Fibroblast of lung (primary cell): ENCODE measurements around the gene DNER. TPM values are rescaled to one million over a fixed set of nuclear protein-coding genes. Genes with fewer than 3 reads are reported as not detected.
A peak's percentile ranks its signal among the peaks of the same experiment; 100 is the strongest.
"Not testable (repeated sequence)": the region's sequence is repeated elsewhere in the genome, so short reads cannot be mapped to it uniquely, and the experiment has no call there.

ENCODE experiments used
- DNase-seq, 2 donors: peaks; one replicate each; pipeline versions ENCODE4 v3.0.0 to v3.0.0-alpha.2; 2010; ENCODE audit warnings: low read depth in 2 of 2
- H2AFZ ChIP-seq: 2 replicates; pipeline ENCODE4 v1.5.1; 2012; ENCODE audit warnings: low read length, control low read depth, inconsistent platforms
- H3K27ac ChIP-seq: 2 replicates; pipeline ENCODE4 v1.5.1; 2011; ENCODE audit warnings: low read length, control low read depth; ENCODE audit not compliant: insufficient read depth
- H3K27me3 ChIP-seq: 2 replicates; pipeline ENCODE4 v1.5.1; 2011; ENCODE audit warnings: mild to moderate bottlenecking, low read length; ENCODE audit not compliant: control insufficient read depth, insufficient read depth
- H3K36me3 ChIP-seq: 2 replicates; pipeline ENCODE4 v1.5.1; 2011; ENCODE audit warnings: low read length; ENCODE audit not compliant: control insufficient read depth, insufficient read depth
- H3K4me1 ChIP-seq: 2 replicates; pipeline ENCODE4 v1.5.1; 2011; ENCODE audit warnings: low read length; ENCODE audit not compliant: control insufficient read depth, insufficient read depth; ENCODE audit errors: extremely low read depth
- H3K4me2 ChIP-seq: 2 replicates; pipeline ENCODE4 v1.5.1; 2011; ENCODE audit warnings: low read length, control low read depth; ENCODE audit not compliant: insufficient read depth; ENCODE audit errors: extremely low read depth
- H3K4me3 ChIP-seq, 4 experiments: fragments of 200-600 bp in 1 of 4; sonication (generic) in 1 of 4; replicated peaks in 1 of 4; 2 replicates each; pipeline ENCODE4 v1.5.1; 2011 to 2016; ENCODE audit warnings: low read length in 4 of 4, low read depth in 3 of 4, mild to moderate bottlenecking in 3 of 4, control low read depth in 2 of 4, inconsistent platforms in 1 of 4, mixed read lengths in 1 of 4; ENCODE audit not compliant: insufficient read depth in 1 of 4; ENCODE audit errors: control extremely low read depth in 1 of 4
- H3K79me2 ChIP-seq: 2 replicates; pipeline ENCODE4 v1.5.1; 2012; ENCODE audit warnings: mild to moderate bottlenecking, low read length, inconsistent platforms; ENCODE audit not compliant: control insufficient read depth, insufficient read depth
- H3K9ac ChIP-seq: 2 replicates; pipeline ENCODE4 v1.5.1; 2011; ENCODE audit warnings: mild to moderate bottlenecking, low read length, control low read depth; ENCODE audit not compliant: insufficient read depth
- H3K9me3 ChIP-seq: 2 replicates; pipeline ENCODE4 v1.5.1; 2012; ENCODE audit warnings: low read depth, low read length; ENCODE audit not compliant: control insufficient read depth, insufficient read depth
- H4K20me1 ChIP-seq: 2 replicates; pipeline ENCODE4 v1.5.1; 2011; ENCODE audit warnings: low read length; ENCODE audit not compliant: control insufficient read depth, insufficient read depth; ENCODE audit errors: extremely low read depth
- EZH2 ChIP-seq: IDR thresholded peaks from 2 replicates; pipeline ENCODE4 v1.5.1; 2012; ENCODE audit warnings: low read length, control low read depth, mild to moderate bottlenecking; ENCODE audit errors: missing control alignments
- polyA plus RNA-seq, 2 donors: library from polyadenylated mRNA; depleted of rRNA in 1 of 2; stranded (reverse) in 1 of 2; unstranded in 1 of 2; fragments of >200 nt; gene quantifications; 2 replicates each; pipeline ENCODE4 v1.2.1, GENCODE V29; 2011 to 2012; ENCODE audit warnings: missing spikeins in 1 of 2
- total RNA-seq: library from RNA; depleted of rRNA; stranded (reverse); fragments of >200 nt; gene quantifications from 2 replicates; pipeline ENCODE4 v1.2.1, GENCODE V29; 2014
- TF ChIP-seq, protein P1 (sequence below), 2 donors: IDR thresholded peaks in 1 of 2; conservative IDR thresholded peaks in 1 of 2; 1 replicate in 1 of 2; 2 replicates in 1 of 2; pipeline ENCODE4 v1.5.1; 2011 to 2012; ENCODE audit warnings: low read length in 2 of 2, control low read depth in 1 of 2, inconsistent platforms in 1 of 2, low read depth in 1 of 2, mild to moderate bottlenecking in 1 of 2

Gene DNER
- total and polyA plus RNA-seq, 2 donors (not counting 1 experiment from before 2014, with no cell fraction given): 0.33 to 0.43 TPM

DNA sequence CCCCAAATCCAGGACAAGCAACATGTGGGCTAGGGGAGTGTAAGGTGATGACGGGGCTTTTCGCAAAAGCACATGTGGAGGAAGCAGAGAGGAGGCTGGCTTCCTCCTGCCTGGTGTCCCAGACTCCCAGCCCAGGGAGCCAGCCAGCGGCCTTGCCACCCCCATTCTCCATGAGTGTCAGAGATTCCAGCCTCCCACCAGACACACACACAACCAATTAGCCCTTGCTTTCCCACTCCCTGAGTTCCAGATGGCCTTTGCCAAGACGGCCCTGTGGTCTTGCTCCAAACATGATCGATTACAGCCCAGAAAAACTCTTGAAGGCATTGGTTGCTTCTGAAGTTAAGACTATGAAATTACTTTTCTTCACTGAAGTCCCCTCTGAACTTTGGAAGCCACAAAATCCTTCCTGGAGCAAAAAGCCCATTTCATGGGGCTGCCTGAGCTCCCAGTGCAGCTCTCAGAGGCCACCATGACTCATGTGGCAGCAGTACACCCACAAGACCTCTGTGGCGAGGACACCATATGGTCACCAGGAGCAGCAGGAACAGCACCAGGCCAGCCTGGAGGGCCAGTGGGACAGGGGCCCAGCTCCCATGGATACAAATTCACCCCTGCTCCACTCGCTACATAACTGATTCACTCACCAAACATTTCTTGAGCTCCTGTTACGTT, 374.1 kb downstream of the DNER start:
- Histone ChIP-seq H3K27me3 (no peaks in the 10 kb centered on the region), H3K9me3 (no peaks in the 10 kb centered on the region), H3K79me2 (no peaks in the 10 kb centered on the region), H3K27ac (peak overlapping the region; percentile 39), H4K20me1 (no peaks in the 10 kb centered on the region), H3K4me1 (peaks cover 2% of the 10 kb centered on the region), H3K36me3 (no peaks in the 10 kb centered on the region), H3K9ac (no peak overlapping the region), H2AFZ (no peak overlapping the region), H3K4me2 (peak overlapping the region; percentile 8), H3K4me3 (no peak overlapping the region)
- TF ChIP-seq EZH2: no peak
- TF ChIP-seq, protein P1, sequence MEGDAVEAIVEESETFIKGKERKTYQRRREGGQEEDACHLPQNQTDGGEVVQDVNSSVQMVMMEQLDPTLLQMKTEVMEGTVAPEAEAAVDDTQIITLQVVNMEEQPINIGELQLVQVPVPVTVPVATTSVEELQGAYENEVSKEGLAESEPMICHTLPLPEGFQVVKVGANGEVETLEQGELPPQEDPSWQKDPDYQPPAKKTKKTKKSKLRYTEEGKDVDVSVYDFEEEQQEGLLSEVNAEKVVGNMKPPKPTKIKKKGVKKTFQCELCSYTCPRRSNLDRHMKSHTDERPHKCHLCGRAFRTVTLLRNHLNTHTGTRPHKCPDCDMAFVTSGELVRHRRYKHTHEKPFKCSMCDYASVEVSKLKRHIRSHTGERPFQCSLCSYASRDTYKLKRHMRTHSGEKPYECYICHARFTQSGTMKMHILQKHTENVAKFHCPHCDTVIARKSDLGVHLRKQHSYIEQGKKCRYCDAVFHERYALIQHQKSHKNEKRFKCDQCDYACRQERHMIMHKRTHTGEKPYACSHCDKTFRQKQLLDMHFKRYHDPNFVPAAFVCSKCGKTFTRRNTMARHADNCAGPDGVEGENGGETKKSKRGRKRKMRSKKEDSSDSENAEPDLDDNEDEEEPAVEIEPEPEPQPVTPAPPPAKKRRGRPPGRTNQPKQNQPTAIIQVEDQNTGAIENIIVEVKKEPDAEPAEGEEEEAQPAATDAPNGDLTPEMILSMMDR (conservative IDR thresholded peaks at IDR 0.05 in 1 of 2, IDR thresholded peaks at IDR 0.05 in 1 of 2; ENCODE audit: low read depth in 1 of 2, low read length in 2 of 2): no peak
- DNase-seq: peak; percentile 61 to 92

DNA sequence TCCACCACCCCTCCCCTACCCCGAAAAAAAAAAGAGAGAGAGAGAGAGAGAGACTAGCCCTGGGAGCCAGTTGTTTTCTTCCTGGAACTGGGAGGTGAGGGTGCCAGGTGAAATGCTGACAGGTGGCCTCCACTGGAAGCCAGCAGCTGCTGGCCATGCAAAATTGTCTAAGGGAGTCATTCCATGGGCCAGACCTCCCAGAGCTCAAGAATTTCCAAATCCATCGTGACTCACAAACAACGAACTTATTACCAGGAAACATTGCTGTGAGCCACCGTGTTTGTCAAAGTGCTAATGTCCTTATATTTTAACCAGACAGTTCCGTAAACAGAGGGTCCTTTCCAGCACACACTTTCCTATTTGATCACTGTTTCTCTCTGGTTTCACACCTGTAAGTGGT, 374.7 kb downstream of the DNER start:
- no peaks in the 10 kb centered on the region for H3K36me3 ChIP-seq

DNA sequence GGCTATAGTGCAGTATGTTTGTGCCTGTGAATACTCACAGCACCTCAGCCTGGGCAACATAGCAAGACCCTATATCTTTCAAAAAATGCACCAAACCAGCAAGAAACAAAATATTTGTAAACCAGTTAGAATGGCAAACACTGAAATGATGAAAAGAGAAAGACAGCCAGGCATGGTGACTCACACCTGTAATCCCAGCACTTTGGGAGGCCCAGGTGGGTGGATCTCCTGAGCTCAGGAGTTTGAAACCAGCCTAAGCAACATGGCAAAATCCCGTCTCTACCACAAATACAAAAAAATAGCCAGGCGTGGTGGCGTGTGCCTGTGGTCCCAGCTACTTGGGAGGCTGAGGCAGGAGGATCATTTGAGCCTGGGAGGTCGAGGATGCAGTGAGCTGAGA, 375.2 kb downstream of the DNER start:
- not testable (repeated sequence) for H3K9me3 ChIP-seq, H4K20me1 ChIP-seq, H3K79me2 ChIP-seq, H3K4me3 ChIP-seq, H3K9ac ChIP-seq, H2AFZ ChIP-seq, H3K27me3 ChIP-seq, H3K4me1 ChIP-seq, H3K36me3 ChIP-seq, H3K27ac ChIP-seq, H3K4me2 ChIP-seq, DNase-seq

More for the DNA sequence above, 374.7 kb downstream of the DNER start:
- Histone ChIP-seq H4K20me1 (no peaks in the 10 kb centered on the region), H2AFZ (no peak overlapping the region), H3K4me1 (peaks cover 2% of the 10 kb centered on the region), H3K79me2 (no peaks in the 10 kb centered on the region), H3K4me2 (no peak overlapping the region), H3K9me3 (no peaks in the 10 kb centered on the region), H3K4me3 (no peak overlapping the region), H3K27ac (peak overlapping the region; percentile 39), H3K27me3 (no peaks in the 10 kb centered on the region), H3K9ac (no peak overlapping the region)
- DNase-seq: peak; percentile 41 to 48
- no peak for TF ChIP-seq EZH2
- TF ChIP-seq, protein P1 (conservative IDR thresholded peaks at IDR 0.05 in 1 of 2, IDR thresholded peaks at IDR 0.05 in 1 of 2; ENCODE audit: low read depth in 1 of 2, low read length in 2 of 2): no peak
